ENCODE data around the gene KCNMA1.
"Not testable (repeated sequence)": the region's sequence is repeated elsewhere in the genome, so short reads cannot be mapped to it uniquely, and the experiment has no call there.

Gene KCNMA1

DNA sequence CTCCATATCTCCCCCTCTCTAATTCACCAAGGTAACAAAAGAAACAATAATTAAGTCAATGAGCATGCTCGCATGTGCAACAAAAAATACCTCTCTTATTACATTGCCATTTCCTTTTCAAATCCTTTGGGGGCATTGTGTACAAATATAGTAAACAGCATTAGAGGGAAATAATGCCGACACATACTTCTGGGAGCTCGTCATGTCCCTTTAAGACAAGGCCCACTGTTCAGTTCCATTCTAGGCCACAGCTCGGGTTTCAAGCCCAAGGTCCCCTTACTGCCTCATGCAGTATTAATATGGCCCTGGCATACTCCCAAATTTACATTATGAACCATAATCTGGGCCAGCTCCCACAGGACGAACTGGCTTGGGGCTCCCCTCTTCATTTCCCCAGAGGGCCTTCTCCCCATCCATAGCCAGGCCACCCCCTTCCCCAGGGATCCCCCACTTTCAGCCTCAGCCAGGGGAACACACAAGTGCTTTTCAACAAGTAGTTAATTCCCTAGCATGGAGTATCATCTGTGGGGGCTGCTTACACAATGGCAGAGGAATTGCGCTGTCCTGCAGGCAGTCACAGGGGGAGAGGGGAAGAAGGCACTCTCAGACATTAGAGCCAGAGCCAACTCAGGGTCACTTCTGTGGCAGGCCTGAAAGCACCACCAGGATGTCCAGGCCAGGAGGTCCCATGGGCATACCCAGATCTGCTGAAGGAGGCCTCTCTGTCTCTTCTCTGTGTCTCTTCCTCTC is 110.6 kb downstream of the KCNMA1 start:
- peak; percentile 64 for DNase-seq

DNA sequence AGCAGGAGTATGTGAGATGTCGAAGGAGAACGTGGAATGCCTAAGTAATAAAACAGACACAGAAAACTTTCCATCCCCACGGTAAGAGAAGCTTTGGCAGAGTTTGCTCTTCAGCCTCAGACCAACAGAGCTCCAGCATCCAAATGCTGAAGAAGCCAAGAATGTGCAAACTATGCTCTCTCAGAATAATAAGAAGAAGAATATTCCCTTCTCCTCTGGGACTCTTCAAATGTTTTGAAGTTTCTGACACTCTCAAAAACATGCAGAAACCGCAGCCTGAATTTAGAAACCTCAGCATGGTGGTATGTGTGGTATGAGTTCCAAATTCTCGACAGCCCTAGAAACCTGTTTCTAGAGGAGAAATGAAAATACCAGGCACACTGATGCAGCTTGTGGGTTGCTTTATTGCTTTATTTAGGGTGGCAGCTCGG is 113.3 kb downstream of the KCNMA1 start:
- DNase-seq, result peak; percentile 99

- DNase-seq, result no peak
Measured at GRCh38 chr10:77522268-77522809, 115.3 kb downstream of the KCNMA1 start.

DNA sequence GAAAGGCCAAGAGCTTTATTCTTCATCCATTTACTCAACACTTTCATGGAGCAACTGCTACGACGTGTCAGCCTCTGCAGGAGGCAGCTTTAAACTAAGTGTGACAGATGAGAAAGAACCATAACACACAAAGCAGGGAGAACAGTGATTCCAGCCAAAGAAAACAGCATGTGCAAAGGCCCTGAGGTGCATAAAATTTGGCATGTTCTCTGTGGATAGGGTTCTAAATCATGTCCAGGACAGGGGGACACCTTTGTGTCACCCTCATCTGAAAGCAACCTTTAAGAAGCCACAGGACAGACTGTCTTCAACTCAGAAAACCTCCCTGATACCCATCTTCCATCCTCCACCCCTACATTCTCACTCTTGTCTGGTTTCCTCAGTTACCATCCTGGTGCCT is 116.6 kb downstream of the KCNMA1 start:
- no peak for DNase-seq

DNA sequence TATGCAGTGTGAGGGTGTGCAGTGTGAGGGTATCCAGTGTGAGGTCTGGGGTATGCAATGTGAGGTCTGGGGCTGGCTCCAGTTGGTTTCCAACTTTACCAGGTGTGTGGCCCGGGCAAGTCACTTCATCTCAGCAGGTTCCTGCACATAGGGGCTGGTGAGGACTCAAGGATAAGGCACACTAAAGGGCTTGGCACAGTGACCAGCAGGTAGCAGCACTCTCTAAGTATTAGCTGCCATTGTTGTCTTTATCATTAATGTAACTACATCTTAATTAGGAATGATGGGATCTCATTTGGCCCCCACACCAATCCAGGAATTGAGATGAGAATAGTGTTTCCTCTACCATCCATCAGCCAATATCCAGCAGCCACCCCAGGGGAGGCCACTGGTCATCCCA is 117.3 kb downstream of the KCNMA1 start:
- no peak for DNase-seq

DNA sequence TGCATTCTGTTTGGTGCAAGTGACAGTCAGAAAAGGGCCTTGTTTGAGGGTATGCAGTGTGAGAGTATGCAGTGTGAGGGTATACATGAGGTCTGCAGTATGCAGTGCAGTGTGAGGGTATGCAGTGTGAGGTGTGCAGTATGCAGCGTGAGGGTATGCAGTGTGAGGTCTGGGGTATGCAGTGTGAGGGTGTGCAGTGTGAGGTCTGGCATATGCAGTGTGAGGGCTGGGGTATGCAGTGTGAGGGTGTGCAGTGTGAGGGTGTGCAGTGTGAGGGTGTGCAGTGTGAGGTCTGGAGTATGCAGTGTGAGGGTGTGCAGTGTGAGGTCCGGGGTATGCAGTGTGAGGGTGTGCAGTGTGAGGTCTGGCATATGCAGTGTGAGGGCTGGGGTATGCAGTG is 117.8 kb downstream of the KCNMA1 start:
- DNase-seq, result not testable (repeated sequence)

DNA sequence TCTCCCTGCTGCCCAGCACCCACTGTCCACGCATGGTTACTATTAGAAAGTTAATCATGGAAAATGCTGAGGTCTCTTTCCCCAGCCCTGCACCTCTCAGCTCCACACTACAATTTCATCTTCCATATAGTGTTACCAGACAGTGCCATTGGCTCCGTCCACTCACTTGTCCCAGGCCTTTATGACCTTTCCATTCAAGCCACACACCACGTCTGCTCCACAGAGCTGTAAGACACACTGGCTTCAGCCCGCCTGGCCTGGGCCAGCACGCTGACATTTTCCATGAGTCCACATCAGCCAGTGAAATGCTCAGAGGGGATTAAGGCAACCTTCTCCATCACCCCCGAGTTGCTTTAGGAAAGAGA is 118.7 kb downstream of the KCNMA1 start:
- DNase-seq, result no peak

DNA sequence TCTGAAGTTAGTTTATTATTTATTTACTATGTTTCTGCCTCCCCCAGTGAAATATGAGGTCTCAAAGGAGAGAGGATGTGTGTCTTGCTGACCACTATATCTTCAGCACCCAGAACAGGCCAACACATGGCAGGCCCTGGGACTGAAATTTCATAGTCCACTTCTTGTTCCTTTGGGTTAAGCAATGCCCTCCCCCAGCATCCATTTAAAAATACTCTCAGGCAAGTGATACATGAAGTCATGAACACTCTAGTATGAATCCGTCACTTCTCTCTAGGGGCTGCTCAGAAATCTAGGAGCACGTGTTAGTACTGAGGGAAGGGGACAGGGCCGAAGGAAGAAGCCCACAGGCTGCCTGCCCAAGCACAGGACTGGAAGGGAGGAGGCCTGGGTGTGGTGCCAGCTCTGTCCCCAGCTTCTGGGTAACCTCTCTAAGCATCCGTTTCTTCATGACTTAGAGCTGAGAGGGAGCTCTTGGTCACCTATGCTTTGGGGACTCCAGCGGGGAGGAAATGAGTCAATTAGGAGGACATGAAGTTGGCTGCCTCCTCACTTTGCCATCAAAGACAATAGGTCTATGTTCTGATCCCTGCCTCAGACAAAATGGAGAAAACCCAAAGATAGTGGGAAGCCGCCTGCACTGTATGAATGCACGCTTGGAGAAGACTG is 119.2 kb downstream of the KCNMA1 start:
- DNase-seq, result no peak

DNA sequence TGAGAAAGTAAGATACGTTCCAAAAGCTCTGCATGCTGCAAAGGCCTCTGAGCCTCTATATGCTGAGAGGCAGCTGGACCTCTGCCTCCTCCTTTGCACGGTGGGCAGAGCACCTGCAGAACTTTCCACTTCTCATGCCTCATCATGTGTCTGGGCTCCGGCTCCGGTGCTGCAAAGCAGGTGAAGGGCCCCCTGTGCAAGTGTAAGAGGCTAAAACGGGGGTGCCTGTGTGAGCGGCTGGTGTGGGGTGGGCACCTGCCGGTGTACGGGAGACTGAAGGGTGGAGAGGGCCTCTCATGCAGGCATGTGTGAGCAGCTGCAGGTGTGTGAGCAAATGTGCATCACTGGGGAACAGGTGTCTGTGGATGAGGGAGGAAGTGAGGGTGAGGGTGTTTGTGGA is 121.0 kb downstream of the KCNMA1 start:
- DNase-seq, result no peak

DNA sequence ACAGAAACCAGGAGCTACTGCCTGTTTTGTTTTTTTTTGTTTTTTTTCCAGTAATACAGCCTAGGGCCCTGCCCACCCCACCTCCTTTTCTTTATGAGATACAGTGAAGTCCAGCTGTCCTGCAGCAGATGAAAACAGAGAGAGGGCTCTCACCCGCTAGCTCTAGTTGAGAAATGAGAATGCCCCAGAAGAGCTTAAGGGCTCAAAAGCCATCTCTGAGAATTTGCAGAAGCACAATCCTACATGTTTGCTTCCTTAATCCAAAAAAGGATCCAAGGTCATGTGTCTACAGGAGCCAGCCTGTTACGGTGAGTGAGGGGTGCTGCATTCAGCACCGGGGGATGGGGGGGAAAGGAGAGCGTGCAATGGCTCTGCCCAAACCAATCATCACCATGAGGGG is 122.7 kb downstream of the KCNMA1 start:
- no peak for DNase-seq

DNA sequence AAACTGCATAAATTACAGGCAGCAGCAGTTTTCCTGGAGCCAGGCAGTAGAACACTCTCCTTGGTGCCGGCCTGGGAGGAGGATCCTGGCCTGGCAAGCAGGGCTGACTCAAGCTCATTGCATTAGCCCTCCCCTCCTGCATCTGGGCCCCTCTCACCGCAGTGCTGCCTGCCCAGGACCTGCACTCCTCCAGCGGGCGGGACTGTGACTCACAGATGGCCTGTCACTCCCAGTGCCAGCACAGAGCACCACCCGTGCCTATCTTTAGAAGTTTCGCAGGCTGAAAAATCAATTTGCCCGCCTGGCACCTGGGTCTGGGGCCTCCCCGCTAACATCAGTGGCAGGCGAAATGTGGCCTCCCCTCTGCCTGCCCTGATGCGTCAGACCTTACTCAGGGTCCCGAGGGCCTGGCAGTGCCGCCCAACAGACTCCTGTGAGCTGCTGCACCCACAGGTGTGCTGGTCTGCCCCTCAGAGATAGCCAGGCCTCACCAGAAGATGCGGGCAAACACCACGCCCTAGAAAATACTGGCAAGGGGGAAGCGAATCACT is 123.8 kb downstream of the KCNMA1 start:
- DNase-seq, result peak; percentile 89

DNA sequence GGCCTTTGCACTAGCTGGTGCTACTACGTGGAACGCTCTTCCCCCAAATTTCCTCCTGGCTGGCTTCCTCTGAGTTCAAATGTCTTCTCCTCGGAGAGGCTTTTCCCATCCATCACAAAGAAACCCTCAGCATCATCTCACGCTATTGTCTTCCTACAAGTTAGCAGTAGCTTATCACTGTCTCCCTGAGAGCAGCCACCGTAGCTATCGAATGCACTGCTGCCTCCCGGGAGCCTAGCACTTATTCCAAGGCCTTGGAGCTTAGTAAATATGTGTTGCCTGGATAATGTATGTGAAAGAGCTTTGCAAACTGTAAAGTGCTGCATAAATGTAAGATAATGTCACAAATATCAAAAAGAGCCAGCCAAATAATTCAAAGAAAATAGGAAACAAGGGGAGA is 124.4 kb downstream of the KCNMA1 start:
- DNase-seq, result no peak

- no peak for DNase-seq
Measured at GRCh38 chr10:77512219-77512578, 125.4 kb downstream of the KCNMA1 start.

- DNase-seq, result peak; percentile 67
Measured at GRCh38 chr10:77511498-77512218, 126.0 kb downstream of the KCNMA1 start.

DNA sequence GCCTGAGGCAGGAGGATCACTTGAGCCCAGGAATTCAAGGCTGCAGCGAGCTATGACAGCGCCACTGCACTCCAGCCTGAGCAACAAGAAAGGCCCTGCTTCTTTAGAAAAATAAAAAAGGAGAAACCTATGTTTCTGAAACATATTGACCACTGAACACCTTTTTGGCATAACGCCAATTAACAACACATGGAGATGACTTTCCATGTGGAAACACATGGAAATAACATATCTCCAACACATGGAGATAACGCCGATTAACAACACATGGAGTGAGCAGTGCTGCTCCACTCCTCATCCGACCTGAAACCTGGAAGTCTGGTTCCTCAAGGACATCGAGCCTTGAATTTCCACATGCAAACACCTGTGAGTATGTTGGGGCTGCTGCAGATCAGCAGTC is 126.9 kb downstream of the KCNMA1 start:
- DNase-seq, result no peak

DNA sequence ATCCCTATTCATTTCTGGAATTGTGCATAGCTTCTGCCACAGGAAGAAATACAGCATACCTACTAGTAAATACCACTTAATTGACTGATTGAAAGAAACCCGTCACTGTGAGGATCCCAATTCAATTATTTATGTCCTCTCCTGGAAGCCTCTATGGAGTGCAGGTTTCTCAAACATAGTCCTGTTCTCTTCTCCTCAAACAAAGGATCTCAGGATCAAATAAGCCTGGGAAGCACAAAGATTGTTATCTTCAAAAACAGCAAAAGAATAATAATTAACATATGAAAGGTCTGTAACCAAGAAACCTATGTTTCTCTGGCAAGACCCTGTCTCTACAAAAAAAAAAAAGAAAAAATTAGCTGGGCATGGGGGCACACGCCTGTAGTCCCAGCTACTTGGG is 127.3 kb downstream of the KCNMA1 start:
- no peak for DNase-seq

- no peak for DNase-seq
Measured at GRCh38 chr10:77509391-77509790, 128.2 kb downstream of the KCNMA1 start.

DNA sequence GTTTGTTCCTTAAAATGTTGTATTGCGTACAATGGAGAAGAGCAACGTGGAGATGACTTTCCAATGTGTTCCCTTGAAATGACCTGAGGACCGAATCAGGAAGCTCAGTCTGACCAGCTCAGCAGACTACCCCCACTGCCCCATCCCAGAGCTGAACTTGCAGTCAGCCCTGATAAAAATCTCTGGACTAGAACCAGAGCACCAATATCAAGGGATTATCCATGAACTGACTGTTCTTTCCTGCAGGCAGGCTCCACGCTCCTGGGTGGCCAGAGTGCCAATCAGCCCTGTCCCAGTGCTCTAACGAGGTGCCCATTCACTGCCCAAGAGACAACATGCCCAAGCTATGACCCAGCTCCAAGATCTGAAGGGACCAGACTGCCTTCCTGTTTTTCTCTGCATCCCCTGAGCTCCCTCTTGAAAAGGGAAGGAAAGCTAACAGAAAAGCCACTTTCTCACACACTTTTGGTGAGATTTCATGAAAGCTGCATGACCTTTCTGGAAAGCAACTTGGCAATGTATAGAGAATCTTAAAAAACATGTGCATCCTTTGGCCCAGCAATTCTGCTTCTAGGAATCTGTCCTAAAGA is 130.2 kb downstream of the KCNMA1 start:
- no peak for DNase-seq

- peak; percentile 65 for DNase-seq
Measured at GRCh38 chr10:77506517-77507200, 130.9 kb downstream of the KCNMA1 start.

GRCh38 chr10:77505431-77506334 is 131.9 kb downstream of the KCNMA1 start:
- DNase-seq, result peak; percentile 97

DNA sequence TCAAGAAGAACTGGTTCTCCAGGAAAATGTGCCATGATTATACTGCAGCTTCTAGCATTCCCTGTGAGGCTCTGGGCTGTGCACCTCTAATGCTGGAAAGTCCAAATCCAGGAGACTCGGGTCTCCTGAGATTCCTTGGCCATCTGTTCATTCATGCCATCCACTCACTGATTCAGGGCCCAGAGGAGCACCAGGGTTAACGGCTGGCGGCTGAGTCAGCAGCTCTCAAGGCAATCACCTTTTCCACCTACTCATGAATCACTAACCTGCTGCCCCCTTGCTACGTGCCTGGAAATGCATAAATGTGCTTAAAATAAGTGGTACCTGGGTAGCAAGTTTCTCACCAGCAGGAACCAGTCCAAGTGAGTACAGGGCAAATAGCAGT is 132.7 kb downstream of the KCNMA1 start:
- DNase-seq, result peak; percentile 52
